ENCODE measurements around the gene RYK. TPM values are rescaled to one million over a fixed set of nuclear protein-coding genes. Genes with fewer than 3 reads are reported as not detected.
A peak's percentile ranks its signal among the peaks of the same experiment; 100 is the strongest.
"Not testable (repeated sequence)": the region's sequence is repeated elsewhere in the genome, so short reads cannot be mapped to it uniquely, and the experiment has no call there.

Gene RYK
- polyA plus RNA-seq, 1 donor, result 118 TPM

DNA sequence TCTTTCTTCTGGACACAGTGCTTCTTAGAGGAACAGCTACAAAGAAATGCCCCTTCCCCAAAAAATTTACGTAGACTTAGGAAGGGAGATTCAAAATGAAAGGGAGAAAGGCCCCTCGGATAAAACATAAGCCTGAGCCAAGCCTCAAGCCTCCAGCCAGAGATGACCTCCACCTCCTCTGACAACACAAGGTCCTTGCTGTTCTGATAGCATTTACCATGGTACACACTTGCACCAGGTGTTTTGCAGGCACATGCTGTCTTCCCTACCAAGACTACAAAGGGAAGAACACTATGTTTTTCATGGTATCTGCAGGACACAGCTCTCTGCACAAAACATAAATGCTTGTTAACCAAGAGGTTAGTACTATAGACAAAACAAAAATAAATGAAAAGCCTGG is 27.8 kb downstream of the RYK start:
- no peak for DNase-seq

DNA sequence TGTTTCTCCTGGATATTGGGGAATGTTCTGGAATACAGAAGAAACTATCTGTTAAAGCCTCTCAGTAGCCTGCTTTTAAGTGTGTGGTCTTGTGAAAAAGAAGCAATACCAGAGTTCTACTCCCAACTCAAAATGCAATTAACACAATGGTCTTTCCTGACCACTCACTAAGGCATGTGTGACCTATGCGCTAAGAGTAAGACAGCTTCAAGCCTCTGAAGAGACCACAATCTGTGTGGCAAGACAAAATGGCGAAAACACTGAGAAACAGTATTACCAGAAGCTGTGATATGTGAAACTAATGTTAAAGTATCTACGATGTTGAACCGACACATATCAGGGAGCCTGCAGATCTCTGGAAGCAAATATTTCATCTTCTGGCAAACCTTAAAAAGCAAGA is 33.8 kb downstream of the RYK start:
- DNase-seq, result no peak

DNA sequence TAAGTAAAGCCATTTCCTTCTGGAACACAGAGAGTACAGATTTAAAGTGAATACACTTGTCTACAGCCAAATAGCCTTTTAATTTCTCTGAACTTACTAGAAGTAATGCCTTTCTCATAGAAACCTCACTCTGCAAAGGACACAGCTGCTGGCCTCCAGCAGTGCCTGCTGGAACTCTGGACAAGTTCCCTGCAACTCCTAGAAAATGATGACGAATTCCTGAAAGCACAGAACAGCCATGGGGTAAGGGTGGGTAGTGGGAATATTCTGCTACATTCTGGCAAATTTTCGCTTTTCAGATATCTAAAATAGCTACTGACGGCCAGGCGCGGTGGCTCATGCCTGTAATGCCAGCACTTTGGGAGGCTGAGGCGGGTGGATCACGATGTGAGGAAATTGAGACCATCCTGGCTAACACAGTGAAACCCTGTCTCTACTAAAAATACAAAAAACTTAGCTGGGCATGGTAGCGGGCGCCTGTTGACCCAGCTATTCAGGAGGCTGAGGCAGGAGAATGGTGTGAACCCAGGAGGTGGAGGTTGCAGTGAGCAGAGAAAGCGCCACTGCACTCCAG is 34.4 kb downstream of the RYK start:
- no peak for DNase-seq

DNA sequence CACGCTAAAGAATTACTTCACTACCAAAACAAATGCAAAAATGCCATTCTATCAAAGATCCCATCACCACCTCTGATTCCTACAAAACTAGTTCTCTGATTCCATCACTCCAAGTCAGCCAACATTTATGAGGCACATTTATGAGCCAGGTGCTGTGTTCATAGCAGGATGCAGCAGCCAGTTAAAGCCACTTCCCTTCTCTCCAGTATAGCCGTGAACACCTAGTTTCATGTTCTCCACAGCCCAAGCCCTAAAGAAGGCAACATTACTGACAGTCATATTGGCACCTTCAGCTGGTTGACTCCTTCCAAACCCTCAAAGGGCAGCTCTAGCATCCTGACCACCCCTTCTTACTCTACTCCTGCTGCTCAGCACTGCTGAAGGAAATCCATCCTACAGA is 36.4 kb downstream of the RYK start:
- no peak for DNase-seq

DNA sequence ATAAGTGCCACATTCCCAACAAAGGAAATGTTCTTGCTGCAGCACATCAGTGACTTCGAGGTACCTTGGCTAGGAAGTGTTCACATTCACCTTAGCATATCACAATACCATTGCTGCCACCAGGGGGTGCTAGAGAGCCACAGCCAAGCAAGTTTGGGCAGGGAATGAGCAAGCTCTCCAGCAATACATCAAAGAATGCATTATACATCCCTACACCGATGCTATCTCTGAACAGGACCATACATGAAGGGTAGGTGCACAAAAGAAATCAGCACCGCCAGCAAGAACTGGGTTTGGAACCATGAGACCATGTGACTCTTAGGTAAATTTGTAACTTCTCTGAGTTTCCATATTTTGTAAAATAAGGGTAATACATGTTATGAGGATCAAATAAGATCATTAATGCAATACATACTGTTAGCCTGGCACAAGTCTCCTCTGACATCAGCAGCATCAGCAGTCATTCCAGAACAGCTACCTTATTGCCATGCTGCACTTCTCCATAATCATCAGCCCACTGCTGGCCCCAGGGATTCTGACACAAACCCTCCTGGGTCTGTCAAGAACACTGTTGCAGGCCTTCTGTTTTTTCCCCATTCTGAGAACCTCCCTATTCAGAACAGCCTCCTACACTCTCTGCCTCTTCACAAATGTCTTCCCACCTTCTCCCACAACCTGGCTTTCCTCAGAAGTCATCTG is 37.5 kb downstream of the RYK start:
- peak; percentile 67 for DNase-seq

DNA sequence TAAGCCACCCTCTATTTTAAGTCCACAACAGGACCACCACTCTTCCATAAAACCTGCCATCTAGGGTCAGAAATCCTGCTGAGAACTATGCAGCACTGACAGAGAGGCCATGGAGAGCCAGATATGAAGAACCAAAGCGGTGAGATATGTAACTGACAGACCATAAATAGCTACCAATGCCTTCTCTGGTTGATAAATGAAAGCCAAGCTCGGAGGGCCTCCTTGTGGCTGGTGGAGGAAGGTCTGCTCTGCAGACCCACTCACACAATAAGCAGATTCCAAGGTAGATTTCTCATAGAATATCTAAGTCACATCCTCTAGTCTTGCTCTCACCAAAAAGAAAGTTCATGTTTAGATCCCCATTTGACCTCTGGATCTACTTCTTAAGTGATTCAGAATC is 38.9 kb downstream of the RYK start:
- DNase-seq, result peak; percentile 11

DNA sequence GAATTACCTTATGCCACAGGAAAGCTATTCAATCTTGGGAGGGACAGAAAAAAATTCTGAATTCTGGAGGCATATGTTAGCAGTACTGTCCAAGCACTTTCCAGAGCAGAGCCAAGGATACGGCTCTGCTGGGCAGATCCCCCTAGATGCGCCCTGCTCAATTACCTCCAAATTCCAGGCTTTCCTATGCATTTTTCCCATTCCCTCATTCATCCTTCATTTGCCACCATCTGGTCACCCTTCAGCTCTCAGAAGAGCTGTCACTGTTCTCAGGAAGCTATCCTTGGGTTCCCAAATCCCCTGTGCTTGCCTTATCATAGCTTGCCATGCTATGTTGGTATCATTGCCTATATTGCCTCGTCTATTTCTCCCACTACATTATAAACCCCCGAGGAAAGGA is 45.2 kb downstream of the RYK start:
- DNase-seq, result no peak

DNA sequence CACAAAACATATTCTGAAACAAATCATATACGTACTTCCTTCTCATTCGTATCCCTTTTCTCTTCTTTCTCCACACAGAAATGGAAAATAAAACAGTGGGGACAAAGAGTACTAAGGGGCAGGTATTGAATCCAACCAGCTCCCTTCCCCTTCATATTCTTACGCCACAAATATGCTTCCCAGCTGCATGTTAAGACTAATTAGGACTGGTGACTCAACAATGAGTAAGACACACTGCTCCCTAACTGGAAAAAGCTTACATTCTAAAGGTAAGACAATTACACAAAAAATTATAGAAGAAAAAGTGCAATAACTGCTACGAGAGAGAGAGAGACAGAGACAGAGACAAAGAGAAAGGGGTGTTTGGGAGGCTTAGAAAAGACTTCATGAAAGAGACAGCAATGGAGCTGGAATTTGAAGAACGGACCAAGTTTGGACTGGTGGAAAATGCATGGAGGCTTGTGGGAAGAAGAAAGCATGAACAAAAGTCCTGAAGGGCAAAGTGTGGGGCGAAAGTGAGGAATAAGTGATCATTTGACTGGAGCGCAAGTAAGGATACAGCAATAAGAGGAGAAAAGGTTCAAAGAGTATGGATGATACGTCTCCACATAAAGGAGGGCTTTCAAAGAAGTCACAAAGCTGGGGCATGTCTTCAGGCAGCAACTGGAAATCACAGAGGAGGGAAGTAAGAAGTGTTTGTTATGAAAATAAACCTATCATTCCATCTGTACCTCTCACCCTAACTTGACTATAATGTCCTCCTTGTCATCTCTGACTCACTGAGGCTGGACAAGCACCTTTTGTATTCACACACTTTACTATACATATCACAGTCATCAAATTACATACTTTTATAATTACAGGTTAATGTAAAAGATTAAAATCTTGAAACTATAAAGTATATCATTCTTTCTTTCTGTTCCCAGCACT is 49.2 kb downstream of the RYK start:
- DNase-seq, result no peak

DNA sequence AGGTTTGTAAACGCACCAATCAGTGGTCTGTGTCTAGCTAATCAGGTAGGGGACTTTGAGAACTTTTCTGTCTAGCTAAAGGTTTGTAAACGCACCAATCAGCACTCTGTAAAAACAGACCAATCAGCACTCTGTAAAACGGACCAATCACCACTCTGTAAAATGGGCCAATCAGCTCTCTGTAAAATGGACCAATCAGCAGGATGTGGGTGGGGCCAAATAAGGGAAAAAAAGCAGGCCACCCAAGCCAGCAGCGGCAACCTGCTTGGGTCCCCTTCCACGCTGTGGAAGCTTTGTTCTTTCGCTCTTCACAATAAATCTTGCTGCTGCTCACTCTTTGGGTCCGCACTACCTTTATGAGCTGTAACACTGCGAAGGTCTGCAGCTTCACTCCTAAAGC is 50.8 kb downstream of the RYK start:
- not testable (repeated sequence) for DNase-seq

DNA sequence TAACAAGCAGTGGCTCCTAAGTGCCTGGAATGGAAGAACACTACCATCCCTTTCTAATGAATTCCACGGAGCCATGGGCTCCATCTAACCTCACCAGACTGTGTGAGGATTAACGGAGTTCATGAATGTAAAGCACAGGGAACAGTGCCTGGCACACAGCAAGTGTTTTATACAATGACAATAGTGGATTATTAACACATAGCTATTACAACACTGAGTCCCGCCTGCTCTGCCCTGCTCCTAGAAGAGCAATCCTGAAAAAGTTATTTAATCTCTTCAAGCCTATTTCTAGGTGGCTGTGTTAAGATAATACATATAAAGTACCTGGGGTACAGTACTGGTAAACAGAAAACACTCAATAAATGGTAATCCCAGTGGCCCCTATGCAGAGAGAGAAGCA is 51.4 kb downstream of the RYK start:
- DNase-seq, result no peak

DNA sequence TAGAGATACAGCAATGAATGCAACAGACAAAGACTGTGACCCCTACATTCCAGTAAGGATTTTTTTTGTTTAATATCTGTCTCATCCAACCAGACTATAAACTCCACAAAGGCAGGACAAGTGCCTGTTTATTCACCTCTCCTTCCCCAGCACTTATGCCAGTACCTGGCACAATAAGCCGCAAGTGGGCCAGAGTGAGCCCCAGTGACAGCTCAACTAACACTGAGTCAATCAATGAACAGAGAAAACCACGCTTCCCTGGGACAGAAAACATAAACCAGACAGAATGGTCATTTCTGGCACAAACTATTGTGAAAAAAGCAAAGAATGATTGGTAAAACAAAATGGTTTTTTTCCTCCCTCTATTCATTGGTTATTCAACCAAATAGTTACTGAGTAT is 52.2 kb downstream of the RYK start:
- no peak for DNase-seq

DNA sequence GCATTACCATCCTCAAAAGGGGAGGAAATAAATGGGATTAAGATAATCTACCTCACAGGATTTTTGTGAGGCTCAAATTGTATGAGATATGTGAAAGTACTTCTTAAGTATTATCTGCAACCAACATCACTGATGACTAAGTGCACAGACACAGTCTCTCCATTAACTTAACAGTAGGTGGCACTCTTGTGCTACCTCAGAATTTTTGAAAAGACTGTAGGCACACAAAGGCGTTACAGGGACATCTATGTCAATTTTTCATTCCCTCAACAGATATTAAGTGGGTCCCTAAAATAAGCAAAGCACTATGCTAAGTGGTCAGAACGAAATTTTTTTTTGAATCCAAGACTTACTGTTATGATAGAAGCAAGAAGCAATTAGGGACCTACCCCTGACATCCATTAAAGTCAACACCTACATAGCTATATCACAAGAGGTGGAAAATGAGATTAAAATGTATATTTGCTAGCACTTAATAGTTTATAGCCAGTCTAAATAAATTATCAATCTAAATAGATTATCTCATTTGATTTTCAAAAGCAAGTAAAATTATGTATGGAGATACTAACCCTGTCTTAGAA is 52.9 kb downstream of the RYK start:
- peak; percentile 45 for DNase-seq

DNA sequence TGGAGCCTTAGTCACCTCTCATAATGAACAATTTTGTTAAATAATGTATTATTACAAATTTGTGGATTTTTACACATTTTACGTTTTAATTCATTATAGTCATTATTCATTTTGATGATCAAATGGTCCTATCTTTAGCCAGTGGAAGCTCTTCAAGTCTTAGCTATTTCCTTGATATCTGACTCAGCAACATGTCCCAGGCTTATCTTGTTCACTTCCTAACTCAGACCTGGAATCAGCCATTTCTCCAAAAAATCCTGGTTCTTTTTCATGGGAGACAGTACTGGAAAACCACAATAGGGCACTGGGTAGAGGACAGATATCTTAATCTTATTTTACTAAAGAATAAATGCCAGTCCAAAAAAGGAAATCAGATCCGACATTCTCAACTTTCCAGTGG is 56.4 kb downstream of the RYK start:
- DNase-seq, result no peak

DNA sequence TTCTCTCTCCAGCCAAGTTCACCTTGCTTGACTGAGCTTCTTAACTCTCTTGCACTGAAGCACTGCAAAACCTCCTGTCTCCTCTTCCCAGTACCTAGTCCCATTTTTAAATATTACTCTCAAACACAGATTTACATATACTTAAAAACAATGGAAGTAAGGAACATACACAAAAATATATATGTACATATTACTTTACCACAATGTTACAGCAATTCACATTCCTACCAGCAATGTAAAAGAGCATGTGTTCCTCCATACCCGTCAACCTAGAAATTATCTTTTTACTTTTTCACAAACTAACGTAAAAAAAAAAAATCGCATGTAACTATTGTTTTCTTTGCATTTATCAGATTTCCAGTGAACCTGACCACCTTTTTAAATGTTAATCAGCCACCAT is 60.4 kb downstream of the RYK start:
- DNase-seq, result no peak

DNA sequence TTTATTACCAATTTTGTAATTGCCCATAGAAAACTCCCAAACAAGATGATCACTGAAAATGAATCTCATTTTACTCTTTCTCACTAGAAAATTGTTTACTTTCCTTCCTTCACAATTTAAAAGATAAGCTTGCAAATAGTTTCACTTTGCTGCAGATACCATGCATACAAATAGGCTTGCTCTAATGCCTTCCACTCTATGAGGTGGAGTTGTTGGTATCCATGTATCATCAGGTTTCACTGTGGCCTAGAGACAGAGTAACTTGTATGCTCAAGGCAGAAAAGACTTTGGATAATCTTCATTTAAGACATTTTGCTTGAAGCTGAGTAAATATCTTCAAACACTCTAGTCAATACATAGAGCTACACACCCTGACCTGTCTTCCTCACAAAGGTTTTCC is 60.8 kb downstream of the RYK start:
- no peak for DNase-seq

DNA sequence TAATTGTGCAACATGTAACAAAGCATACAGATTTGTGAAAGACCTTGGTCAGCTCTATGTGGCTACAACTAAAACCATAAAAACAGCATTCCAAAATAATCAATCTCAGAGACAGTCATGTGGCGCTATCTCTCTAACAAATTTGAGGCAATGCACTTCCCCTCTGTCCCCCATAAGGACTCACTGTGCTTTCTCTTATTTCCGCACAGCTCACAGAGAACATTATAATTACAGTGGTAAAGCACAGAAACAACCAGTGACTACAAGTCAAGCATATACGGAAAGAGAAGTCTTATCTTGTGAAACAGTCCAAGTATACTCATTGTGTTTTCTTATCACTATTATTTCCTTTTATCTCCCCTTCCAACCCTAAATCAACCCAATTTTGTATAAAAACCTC is 64.3 kb downstream of the RYK start:
- no peak for DNase-seq

DNA sequence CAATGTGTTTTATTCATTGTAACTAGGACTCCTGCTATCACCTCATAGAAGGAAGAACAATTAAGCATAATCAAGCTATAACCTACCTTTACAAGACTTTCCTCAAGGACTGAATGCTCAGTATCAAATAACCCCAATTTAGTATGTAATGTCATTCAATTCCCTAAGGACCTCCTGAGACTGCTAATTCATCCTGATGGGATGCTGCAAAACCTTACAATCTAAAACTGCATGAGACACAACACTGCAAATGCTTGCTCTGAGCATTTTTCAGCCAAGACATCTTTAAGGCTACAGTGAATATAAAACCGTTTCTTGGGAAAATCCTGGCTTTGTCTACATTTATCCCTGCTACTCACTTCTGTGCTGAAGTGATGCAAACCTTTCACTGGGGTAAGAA is 69.9 kb downstream of the RYK start:
- no peak for DNase-seq

DNA sequence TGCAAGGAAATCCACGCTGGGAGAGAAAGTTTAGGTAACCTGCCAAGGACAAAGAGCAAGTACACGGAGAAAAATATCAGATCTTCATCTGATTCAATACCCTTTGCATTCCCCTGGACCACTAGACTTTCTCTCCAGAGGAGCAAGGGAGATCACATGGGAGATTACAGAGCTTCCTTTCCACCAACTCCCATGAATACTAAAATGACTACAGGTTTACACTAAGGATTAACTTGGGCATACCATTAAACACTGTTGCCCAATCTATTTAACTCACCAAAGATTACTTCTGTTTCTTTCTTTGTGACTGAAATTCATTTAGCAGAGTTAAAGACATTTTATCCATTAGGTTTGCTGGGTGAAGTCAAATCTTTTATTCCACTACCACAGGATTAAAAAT is 71.2 kb downstream of the RYK start:
- DNase-seq, result no peak

DNA sequence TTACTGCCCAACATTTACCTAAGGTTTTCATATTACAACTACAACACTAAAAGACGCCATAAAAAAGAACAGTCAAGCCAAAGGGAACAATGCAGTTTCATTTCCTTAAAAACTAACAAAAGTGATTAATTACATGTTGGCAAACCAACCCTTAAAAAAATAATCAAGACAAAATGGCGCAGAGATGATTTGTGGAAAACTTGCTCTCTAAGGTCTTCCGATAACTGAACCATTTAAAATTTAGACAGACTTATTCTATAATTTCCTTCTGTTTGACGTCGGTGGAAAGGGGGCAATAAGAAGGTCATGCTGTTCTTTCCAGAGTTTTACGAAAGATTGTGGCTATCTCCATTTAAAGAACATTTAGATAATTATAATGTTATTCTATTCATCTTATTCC is 87.6 kb downstream of the RYK start:
- peak; percentile 22 for DNase-seq

DNA sequence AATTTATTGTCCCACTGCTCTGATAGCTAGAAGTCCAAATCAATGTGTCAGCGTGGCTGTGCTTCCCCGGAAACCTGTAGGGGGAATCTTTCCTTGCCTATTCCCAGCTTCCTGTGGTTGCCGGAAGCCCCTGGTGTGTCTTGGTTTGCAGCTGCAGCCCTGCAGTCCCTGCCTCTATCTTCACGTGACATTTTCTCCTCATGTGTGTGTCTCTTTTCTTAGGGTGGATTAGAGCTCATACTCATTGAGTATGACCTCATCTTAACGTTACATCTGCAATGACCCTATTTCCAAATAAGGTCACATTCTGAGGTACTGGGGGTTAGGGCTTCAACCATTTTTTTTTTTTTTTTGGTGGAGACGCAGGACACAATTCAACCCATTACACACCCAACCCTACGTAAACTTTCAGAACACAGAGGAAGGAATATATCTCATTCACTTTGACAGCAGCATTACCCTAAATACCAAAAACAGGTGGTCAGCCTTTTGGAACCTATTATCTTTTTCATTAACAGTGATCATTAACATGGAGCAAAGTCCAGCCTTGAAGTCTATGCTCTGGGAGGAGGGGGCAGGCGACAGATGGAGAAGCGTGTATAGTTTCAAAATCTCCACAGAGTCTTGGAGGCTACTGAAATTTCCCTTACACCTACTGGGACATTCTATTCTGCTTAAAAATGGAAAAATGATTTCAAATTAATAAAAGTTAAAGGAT is 88.6 kb downstream of the RYK start:
- DNase-seq, result no peak

DNA sequence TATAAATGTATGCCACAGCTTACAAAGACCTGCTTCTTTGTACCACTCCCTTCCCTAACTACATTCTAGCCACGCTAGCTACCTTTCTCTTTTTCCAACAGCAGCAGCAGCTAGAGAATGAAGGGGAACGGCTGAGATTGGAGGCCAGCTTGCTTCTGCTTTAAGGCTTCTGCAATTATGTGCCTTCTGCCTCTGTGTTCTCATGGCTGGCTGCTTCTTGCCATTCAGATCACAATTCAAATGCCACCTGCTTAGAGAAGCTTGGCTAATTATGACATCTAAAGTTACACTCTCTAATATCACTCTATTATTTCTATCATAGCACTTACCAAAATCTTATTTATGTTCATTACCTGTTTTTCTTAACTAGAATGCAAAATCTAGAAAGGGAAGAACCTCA is 95.2 kb downstream of the RYK start:
- no peak for DNase-seq

DNA sequence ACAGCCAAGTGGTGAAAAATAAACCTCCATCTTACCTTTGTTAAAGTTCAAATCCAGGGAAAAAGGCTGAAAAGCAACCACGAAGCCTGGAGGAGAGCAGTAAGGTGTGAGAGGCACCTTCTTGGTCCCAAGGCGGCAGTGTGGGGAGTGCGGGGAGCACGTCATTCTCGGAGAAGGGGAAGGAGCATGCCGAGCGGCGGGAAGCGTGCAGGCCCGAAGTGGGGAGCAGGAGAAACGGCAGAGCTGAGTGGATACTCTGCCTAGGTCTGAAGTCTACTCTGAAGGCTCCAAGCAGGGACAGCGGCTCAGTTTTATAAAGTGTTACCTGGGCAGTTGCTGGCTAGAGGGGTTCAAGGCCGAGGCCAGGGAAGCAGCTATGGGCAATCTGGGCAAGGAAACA is 96.9 kb downstream of the RYK start:
- DNase-seq, result no peak

Measured in left kidney (tissue), 2 donors.